ENCODE measurements around the gene OLIG2.

OLIG2 gene

GRCh38 chr21:33020558-33021100 is 5.1 kb upstream of the OLIG2 start:
- DNase-seq, result no peak

- DNase-seq, result no peak
These were observed 4.6 kb upstream of the OLIG2 start for GRCh38 chr21:33021150-33021549.

- no peak for DNase-seq
These were observed 4.1 kb upstream of the OLIG2 start for GRCh38 chr21:33021667-33022066.

- no peak for DNase-seq
These were observed 3.3 kb upstream of the OLIG2 start for GRCh38 chr21:33022489-33022827.

- DNase-seq, result no peak
These were observed 2.7 kb upstream of the OLIG2 start for GRCh38 chr21:33022828-33023573.

- DNase-seq, result no peak
These were observed 2.0 kb upstream of the OLIG2 start for GRCh38 chr21:33023574-33024200.

GRCh38 chr21:33024201-33025103 is 1.3 kb upstream of the OLIG2 start:
- no peak for DNase-seq

- no peak for DNase-seq
These were observed 638 bp upstream of the OLIG2 start for GRCh38 chr21:33025106-33025488.

- DNase-seq, result no peak
These were observed 716 bp downstream of the OLIG2 start for GRCh38 chr21:33026443-33026858.

GRCh38 chr21:33026878-33027400 is 1.2 kb downstream of the OLIG2 start:
- DNase-seq, result no peak

- DNase-seq, result no peak
These were observed 1.9 kb downstream of the OLIG2 start for GRCh38 chr21:33027401-33028286.

- no peak for DNase-seq
These were observed 2.5 kb downstream of the OLIG2 start for GRCh38 chr21:33028287-33028670.

GRCh38 chr21:33028773-33029384 is 3.1 kb downstream of the OLIG2 start:
- no peak for DNase-seq

- no peak for DNase-seq
These were observed 3.7 kb downstream of the OLIG2 start for GRCh38 chr21:33029385-33029921.

- no peak for DNase-seq
These were observed 4.3 kb downstream of the OLIG2 start for GRCh38 chr21:33029975-33030461.

GRCh38 chr21:33030633-33031032 is 4.9 kb downstream of the OLIG2 start:
- DNase-seq, result no peak

GRCh38 chr21:33031152-33031911 is 5.6 kb downstream of the OLIG2 start:
- no peak for DNase-seq

- DNase-seq, result no peak
These were observed 6.8 kb downstream of the OLIG2 start for GRCh38 chr21:33032434-33033047.

GRCh38 chr21:33033094-33033951 is 7.6 kb downstream of the OLIG2 start:
- no peak for DNase-seq

Data from central memory CD4-positive, alpha-beta T cell (primary cell).